ENCODE measurements around the gene DRGX. TPM values are rescaled to one million over a fixed set of nuclear protein-coding genes. Genes with fewer than 3 reads are reported as not detected.

The DRGX gene
- total RNA-seq, 1 donor from 2014 or later, result not detected

DNA sequence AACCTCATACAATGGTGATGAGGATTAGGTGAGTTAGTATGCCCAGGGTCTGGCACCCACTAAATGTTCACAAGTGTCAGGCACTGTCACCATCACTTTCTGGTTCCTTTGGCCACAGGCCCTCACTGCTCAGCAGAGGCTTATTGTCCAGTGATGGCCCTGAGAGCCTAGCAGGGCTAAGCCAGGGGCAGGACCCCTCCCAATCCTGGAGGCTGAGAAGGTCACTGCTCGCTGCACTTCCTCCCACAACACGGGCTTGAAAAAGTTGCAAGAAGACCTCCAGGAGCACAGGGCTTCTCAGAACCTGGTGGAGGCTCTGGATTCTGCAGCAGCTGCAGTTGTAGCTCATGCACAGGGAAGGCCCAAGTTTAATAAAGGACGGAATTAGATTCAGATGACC lies 48.1 kb downstream of the DRGX start:
- intact Hi-C loops (cut with micrococcal nuclease), result no loop called here
- DNase-seq, result no peak
- H3K27ac ChIP-seq (replicated peaks), result no peak overlapping the region
- no peaks in the 10 kb centered on the region for H3K36me3 ChIP-seq
- H3K27me3 ChIP-seq (ENCODE audit: low read depth), result no peaks in the 10 kb centered on the region
- peaks cover 14% of the 10 kb centered on the region for H3K9me3 ChIP-seq (replicated peaks)
- H3K4me1 ChIP-seq, result no peaks in the 10 kb centered on the region
- H3K4me3 ChIP-seq, result no peak overlapping the region
- TF ChIP-seq, protein P1, sequence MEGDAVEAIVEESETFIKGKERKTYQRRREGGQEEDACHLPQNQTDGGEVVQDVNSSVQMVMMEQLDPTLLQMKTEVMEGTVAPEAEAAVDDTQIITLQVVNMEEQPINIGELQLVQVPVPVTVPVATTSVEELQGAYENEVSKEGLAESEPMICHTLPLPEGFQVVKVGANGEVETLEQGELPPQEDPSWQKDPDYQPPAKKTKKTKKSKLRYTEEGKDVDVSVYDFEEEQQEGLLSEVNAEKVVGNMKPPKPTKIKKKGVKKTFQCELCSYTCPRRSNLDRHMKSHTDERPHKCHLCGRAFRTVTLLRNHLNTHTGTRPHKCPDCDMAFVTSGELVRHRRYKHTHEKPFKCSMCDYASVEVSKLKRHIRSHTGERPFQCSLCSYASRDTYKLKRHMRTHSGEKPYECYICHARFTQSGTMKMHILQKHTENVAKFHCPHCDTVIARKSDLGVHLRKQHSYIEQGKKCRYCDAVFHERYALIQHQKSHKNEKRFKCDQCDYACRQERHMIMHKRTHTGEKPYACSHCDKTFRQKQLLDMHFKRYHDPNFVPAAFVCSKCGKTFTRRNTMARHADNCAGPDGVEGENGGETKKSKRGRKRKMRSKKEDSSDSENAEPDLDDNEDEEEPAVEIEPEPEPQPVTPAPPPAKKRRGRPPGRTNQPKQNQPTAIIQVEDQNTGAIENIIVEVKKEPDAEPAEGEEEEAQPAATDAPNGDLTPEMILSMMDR (IDR thresholded peaks at IDR 0.05; ENCODE audit: borderline replicate concordance), result no peak

DNA sequence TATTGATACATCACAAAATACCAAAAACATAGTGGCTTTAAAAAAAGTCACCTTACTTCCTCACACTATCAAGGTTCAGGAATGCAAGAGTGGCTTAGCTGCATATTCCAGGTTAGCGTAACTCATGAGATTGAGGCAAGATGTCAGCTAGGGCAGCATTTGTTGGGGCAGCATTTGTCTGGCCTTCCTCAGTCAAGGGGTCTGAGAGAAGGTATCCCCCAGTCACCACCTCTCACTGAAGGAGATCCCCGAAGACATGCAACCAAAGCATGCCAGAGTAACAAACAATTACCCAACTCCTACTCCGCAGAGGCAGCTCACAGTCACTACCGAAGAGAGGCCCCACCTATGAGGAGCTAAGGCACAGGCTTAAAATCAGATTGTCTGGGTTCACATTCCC lies 48.5 kb downstream of the DRGX start:
- no peaks in the 10 kb centered on the region for H3K27me3 ChIP-seq (ENCODE audit: low read depth)
- H3K4me1 ChIP-seq, result no peaks in the 10 kb centered on the region
- TF ChIP-seq, protein P1 (IDR thresholded peaks at IDR 0.05; ENCODE audit: borderline replicate concordance), result no peak
- H3K4me3 ChIP-seq, result no peak overlapping the region
- intact Hi-C loops (cut with micrococcal nuclease), result no loop called here
- peaks cover 14% of the 10 kb centered on the region for H3K9me3 ChIP-seq (replicated peaks)
- no peak for DNase-seq
- H3K27ac ChIP-seq (replicated peaks), result no peak overlapping the region
- no peaks in the 10 kb centered on the region for H3K36me3 ChIP-seq

DNA sequence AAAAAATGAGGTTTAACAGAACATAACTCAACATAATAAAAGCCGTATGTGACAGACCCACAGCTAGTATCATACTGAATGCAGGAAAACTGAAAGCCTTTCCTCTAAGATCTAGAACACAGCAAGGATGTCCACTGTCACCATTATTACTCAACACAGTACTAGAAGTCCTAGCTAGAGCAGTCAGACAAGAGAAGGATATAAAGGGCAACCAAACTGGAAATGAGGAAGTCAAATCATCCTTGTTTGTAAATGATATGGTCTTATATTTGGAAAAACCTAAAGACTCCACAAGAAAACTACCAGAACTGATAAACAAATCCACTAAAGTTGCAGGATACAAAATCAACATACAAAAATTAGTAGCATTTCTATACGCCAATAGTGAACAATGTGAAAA lies 51.0 kb downstream of the DRGX start:
- TF ChIP-seq, protein P1 (IDR thresholded peaks at IDR 0.05; ENCODE audit: borderline replicate concordance), result no peak
- Histone ChIP-seq H3K36me3 (no peaks in the 10 kb centered on the region), H3K4me1 (no peaks in the 10 kb centered on the region), H3K9me3 (replicated peaks) (peaks cover 5% of the 10 kb centered on the region), H3K27ac (replicated peaks) (no peak overlapping the region), H3K27me3 (ENCODE audit: low read depth) (no peaks in the 10 kb centered on the region), H3K4me3 (no peak overlapping the region)
- intact Hi-C loops (cut with micrococcal nuclease), result no loop called here
- no peak for DNase-seq

DNA sequence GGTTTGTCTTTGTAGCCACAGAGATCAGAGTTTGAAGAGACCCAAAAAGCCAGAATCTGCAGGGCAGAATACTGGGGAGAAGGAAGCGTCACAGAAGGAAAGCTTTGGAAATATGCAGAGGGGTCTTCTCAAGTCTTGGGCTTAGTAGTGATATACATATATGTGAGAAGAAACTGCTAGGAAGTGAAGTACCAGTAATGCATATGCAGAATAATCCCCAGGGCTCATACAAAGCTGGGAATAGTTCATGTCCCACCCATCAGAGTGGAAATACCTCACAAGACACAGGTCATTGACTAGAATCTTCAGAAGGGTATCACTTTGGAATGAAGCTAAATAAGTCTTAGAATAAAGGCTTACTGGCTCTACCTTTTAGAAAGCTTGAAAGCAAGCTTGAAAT lies 57.3 kb downstream of the DRGX start:
- Histone ChIP-seq H3K4me3 (no peak overlapping the region), H3K36me3 (no peaks in the 10 kb centered on the region), H3K9me3 (replicated peaks) (no peaks in the 10 kb centered on the region), H3K27ac (replicated peaks) (no peak overlapping the region), H3K4me1 (no peaks in the 10 kb centered on the region), H3K27me3 (ENCODE audit: low read depth) (no peaks in the 10 kb centered on the region)
- intact Hi-C loops (cut with micrococcal nuclease), result no loop called here
- no peak for DNase-seq
- TF ChIP-seq, protein P1 (IDR thresholded peaks at IDR 0.05; ENCODE audit: borderline replicate concordance), result no peak

DNA sequence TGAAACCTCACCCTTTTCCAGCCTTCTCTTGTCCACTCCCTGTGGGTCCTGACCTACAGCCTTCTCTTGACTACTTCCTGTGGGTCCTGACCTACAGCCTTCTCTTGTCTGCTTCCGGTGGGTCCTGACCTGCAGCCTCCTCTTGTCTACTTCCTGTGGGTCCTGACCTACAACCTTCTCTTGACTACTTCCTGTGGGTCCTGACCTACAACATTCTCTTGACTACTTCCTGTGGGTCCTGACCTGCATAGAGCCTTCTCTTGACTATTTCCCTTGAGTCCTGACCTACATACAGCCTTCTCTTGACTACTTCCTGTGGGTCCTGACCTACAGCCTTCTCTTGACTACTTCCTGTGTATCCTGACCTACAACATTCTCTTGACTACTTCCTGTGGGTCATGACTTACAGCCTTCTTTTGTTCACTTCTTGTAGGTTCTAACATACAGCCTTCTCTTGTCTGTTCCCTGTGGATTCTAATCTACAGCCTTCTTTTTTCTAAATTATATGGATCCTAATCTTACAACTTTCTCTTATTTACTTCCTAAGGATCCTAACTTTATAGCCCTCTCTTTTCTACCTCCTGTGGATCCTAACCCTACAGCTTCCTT lies 60.4 kb downstream of the DRGX start:
- Histone ChIP-seq H3K9me3 (replicated peaks) (no peaks in the 10 kb centered on the region), H3K4me1 (no peaks in the 10 kb centered on the region), H3K4me3 (no peak overlapping the region), H3K27ac (replicated peaks) (no peak overlapping the region), H3K36me3 (no peaks in the 10 kb centered on the region), H3K27me3 (ENCODE audit: low read depth) (no peaks in the 10 kb centered on the region)
- intact Hi-C loops (cut with micrococcal nuclease), result no loop called here
- TF ChIP-seq, protein P1 (IDR thresholded peaks at IDR 0.05; ENCODE audit: borderline replicate concordance), result no peak
- DNase-seq, result no peak

Measured in left ventricle myocardium inferior (tissue), 1 donor.